GM19395 (cell line): ENCODE data around the gene ZNF124.
"Not testable (repeated sequence)": the region's sequence is repeated elsewhere in the genome, so short reads cannot be mapped to it uniquely, and the experiment has no call there.

ENCODE experiments used
- ATAC-seq: cut with Tn5 transposase; IDR thresholded peaks from one replicate; pipeline ENCODE4 v1.9.1; 2021; ENCODE audit warnings: mild to moderate bottlenecking, moderate library complexity; ENCODE audit not compliant: unreplicated experiment

ZNF124 gene

GRCh38 chr1:247171875-247172563, at the start of gene ZNF124:
TSS of gene ZNF124 (minus strand) at chr1:247172020. CDS start at chr1:247171877, 143 bp downstream.
- ATAC-seq: peak; percentile 98

GRCh38 chr1:247220280-247220679, 48.5 kb upstream of the ZNF124 start:
- not testable (repeated sequence) for ATAC-seq

- no peak for ATAC-seq
Observed at GRCh38 chr1:247218121-247218651, 46.4 kb upstream of the ZNF124 start.

DNA sequence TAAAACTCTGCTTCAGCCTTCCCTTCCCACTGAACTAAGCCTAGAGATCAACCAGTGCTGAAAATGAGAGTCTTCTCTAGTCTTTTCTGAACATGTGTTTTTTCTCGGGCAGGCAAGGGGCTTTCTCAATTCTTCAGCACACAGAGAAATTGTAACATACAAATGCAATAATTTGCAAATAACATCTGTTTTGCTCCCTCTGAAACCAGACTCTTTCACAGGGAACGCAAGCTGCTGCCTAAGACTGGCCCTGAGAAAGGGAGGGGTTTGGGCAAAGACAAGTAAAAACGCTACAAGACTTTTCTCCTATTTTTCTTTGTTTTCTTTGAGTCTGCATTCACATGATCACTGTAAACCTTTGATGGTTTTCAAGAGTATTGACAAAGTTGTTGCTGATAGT, 44.4 kb upstream of the ZNF124 start:
- no peak for ATAC-seq

- ATAC-seq: no peak
Observed at GRCh38 chr1:247212627-247213617, 41.1 kb upstream of the ZNF124 start.

DNA sequence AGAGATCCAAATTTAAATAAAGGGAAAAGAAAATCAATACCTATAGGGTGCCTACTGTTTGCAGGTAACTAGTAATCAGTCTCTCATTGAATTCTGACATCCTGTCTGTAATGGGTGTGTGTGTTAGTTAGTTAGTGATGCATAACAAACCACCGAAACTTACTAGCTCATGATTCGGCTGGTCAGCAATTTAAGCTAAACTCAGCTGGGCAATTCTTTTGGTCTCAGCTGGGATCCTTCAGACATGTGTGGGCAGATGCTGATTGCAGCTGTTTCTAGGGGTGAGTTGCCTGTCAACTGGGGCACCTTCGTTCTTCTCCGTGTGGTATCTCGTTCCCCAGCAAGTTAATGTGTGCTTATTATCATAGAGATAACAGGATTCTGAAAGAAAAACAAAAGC, 40.2 kb upstream of the ZNF124 start:
- ATAC-seq: peak; percentile 60

- no peak for ATAC-seq
Observed at GRCh38 chr1:247211339-247211738, 39.5 kb upstream of the ZNF124 start.

- peak; percentile 89 for ATAC-seq
Observed at GRCh38 chr1:247210376-247211117, 38.7 kb upstream of the ZNF124 start.

DNA sequence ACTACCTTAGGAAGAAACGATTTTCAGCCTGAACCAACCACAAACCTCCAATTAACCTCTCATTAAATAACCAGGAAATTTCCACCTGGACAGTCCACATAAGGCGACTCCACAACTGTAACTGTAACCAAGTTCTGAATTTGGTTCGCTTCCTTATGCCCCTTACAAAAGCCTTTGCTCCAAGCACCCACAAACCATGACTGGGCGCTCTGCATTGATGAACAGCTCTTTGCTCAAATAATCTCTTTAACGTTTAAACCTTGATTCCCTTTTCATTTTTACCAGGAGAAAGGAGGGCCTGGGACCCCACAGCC, 38.2 kb upstream of the ZNF124 start:
- peak; percentile 12 for ATAC-seq

DNA sequence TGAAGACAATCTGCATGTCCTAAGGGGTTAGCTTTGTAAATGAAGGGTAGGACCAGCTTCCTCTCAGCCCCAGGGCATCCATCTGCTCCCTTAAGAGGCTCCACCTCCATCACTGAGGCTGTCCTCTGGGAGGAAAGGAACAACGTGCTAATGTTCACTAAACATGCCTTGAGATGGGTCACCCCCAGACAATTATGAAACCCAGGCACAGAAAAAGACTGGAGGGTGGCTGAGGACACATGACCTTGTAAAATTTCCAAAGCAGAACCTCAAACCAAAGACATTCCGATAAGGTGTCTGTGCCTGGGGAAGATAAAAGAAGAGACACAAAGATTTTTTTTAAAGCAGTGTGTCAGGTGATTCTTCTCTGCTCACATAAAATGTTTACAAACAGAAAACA, 37.6 kb upstream of the ZNF124 start:
- no peak for ATAC-seq

GRCh38 chr1:247204177-247204647, 32.4 kb upstream of the ZNF124 start:
- no peak for ATAC-seq

GRCh38 chr1:247198781-247199180, 27.0 kb upstream of the ZNF124 start:
- ATAC-seq: no peak

- no peak for ATAC-seq
Observed at GRCh38 chr1:247193958-247194357, 22.1 kb upstream of the ZNF124 start.

GRCh38 chr1:247189981-247190798, 18.4 kb upstream of the ZNF124 start:
- no peak for ATAC-seq

DNA sequence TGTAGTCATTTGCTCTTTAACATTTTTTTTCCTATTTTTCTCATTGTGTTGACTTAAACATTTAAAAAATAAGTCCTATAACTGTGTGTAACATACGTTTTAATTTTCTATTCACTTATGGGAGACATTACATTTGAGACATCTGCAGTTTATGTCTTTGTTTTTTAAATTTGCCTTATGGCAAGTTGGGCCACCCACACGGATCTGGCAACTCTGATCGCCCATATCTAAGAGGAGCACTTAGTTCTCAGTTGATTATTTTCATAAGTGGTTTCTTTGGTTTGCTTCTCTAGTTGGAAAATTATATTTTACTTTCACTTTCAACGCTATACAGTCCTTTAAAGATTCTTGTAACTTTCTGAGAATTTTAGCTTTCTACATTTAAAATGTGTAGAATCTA, 13.8 kb upstream of the ZNF124 start:
- no peak for ATAC-seq

GRCh38 chr1:247184254-247184653, 12.4 kb upstream of the ZNF124 start:
- no peak for ATAC-seq

GRCh38 chr1:247182994-247183393, 11.2 kb upstream of the ZNF124 start:
- ATAC-seq: no peak

DNA sequence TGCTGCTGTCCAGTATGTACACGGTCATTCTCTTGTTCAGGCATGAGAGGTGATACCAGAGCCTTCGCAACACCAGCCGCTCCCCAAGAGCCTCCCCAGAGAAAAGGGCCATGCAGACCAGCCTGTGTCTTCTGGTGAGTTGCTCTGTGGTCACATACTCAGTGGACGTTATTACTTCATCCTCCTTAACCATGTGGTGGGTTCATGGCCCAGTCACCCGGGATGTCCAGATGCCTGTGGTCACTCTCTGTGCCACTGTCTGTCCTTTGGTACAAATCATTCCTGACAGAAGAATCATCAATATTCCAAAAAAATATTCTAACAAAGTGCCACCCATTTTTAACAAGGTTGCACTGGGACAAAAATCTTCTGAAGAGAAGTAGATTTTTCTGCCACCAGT, 8.8 kb upstream of the ZNF124 start:
- ATAC-seq: no peak

- ATAC-seq: no peak
Observed at GRCh38 chr1:247177755-247178154, 5.9 kb upstream of the ZNF124 start.

GRCh38 chr1:247175458-247175857, 3.6 kb upstream of the ZNF124 start:
- ATAC-seq: no peak
